HG02763 (cell line): ENCODE data around the gene OTUD4.
"Not testable (repeated sequence)": the region's sequence is repeated elsewhere in the genome, so short reads cannot be mapped to it uniquely, and the experiment has no call there.

Source experiments
- ATAC-seq: cut with Tn5 transposase; IDR thresholded peaks from one replicate; pipeline ENCODE4 v1.9.1; 2021; ENCODE audit warnings: mild to moderate bottlenecking, moderate library complexity; ENCODE audit not compliant: unreplicated experiment

OTUD4 gene

GRCh38 chr4:145180298-145181090 lies at the start of gene OTUD4:
Gene OTUD4, minus strand, starts transcription at chr4:145180589. Its CDS starts 616 bp downstream, at chr4:145179973.
- ATAC-seq, result peak; percentile 77

- ATAC-seq, result not testable (repeated sequence)
Measured at GRCh38 chr4:145223228-145223627, 42.8 kb upstream of the OTUD4 start.

- not testable (repeated sequence) for ATAC-seq
Measured at GRCh38 chr4:145221529-145221928, 41.1 kb upstream of the OTUD4 start.

- ATAC-seq, result no peak
Measured at GRCh38 chr4:145219090-145219489, 38.7 kb upstream of the OTUD4 start.

- peak; percentile 95 for ATAC-seq
Measured at GRCh38 chr4:145218251-145218650, 37.9 kb upstream of the OTUD4 start.

- ATAC-seq, result no peak
Measured at GRCh38 chr4:145217349-145217748, 37.0 kb upstream of the OTUD4 start.

- no peak for ATAC-seq
Measured at GRCh38 chr4:145216535-145216934, 36.1 kb upstream of the OTUD4 start.

- no peak for ATAC-seq
Measured at GRCh38 chr4:145213245-145213644, 32.9 kb upstream of the OTUD4 start.

GRCh38 chr4:145207934-145208333 lies 27.5 kb upstream of the OTUD4 start:
- no peak for ATAC-seq

- ATAC-seq, result no peak
Measured at GRCh38 chr4:145203410-145203809, 23.0 kb upstream of the OTUD4 start.

- ATAC-seq, result no peak
Measured at GRCh38 chr4:145200366-145200765, 20.0 kb upstream of the OTUD4 start.

- no peak for ATAC-seq
Measured at GRCh38 chr4:145199051-145199716, 18.8 kb upstream of the OTUD4 start.

GRCh38 chr4:145196747-145197146 lies 16.4 kb upstream of the OTUD4 start:
- no peak for ATAC-seq

GRCh38 chr4:145195167-145195952 lies 15.0 kb upstream of the OTUD4 start:
- ATAC-seq, result peak; percentile 87

- ATAC-seq, result no peak
Measured at GRCh38 chr4:145189981-145190380, 9.6 kb upstream of the OTUD4 start.

- ATAC-seq, result peak; percentile 73
Measured at GRCh38 chr4:145186729-145187128, 6.3 kb upstream of the OTUD4 start.

- no peak for ATAC-seq
Measured at GRCh38 chr4:145183581-145183980, 3.2 kb upstream of the OTUD4 start.

GRCh38 chr4:145183023-145183422 lies 2.6 kb upstream of the OTUD4 start:
- no peak for ATAC-seq

GRCh38 chr4:145182222-145182621 lies 1.8 kb upstream of the OTUD4 start:
- ATAC-seq, result no peak

- ATAC-seq, result no peak
Measured at GRCh38 chr4:145181091-145181501, 707 bp upstream of the OTUD4 start.

GRCh38 chr4:145179861-145180297 lies 510 bp downstream of the OTUD4 start:
- not testable (repeated sequence) for ATAC-seq
